ENCODE data around the gene AIMP1.
A peak's percentile ranks its signal among the peaks of the same experiment; 100 is the strongest.

The AIMP1 gene

DNA sequence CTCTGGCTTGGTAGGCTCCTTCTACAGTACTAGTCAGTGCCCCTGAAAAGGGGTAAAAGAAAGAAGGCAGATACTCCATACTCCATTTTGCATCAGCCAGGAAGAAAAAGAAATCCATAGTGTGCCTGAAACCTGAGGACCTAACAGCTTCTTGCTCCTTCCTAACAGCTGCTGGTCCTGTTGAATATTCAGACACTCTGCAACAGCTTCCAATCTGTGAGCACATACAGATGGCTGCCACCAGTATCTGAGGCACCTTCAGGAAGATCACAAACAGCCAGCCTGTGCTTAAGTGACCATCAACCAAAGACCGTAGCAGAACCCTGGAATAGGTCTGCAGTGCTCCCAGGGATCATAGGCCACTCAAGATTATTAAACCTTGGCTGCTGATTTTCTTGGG lies 47.9 kb downstream of the AIMP1 start (continued):
- TF ChIP-seq KLF17 (tag by site-specific recombination; IDR thresholded peaks at IDR 0.05) (no peak), ZBTB10 (tag by site-specific recombination; IDR thresholded peaks at IDR 0.05) (no peak), ZNF2 (tag by site-specific recombination; IDR thresholded peaks at IDR 0.05) (no peak), ZNF138 (tag by site-specific recombination; IDR thresholded peaks at IDR 0.05; ENCODE audit: borderline replicate concordance) (no peak)
- TF ChIP-seq, protein P1, sequence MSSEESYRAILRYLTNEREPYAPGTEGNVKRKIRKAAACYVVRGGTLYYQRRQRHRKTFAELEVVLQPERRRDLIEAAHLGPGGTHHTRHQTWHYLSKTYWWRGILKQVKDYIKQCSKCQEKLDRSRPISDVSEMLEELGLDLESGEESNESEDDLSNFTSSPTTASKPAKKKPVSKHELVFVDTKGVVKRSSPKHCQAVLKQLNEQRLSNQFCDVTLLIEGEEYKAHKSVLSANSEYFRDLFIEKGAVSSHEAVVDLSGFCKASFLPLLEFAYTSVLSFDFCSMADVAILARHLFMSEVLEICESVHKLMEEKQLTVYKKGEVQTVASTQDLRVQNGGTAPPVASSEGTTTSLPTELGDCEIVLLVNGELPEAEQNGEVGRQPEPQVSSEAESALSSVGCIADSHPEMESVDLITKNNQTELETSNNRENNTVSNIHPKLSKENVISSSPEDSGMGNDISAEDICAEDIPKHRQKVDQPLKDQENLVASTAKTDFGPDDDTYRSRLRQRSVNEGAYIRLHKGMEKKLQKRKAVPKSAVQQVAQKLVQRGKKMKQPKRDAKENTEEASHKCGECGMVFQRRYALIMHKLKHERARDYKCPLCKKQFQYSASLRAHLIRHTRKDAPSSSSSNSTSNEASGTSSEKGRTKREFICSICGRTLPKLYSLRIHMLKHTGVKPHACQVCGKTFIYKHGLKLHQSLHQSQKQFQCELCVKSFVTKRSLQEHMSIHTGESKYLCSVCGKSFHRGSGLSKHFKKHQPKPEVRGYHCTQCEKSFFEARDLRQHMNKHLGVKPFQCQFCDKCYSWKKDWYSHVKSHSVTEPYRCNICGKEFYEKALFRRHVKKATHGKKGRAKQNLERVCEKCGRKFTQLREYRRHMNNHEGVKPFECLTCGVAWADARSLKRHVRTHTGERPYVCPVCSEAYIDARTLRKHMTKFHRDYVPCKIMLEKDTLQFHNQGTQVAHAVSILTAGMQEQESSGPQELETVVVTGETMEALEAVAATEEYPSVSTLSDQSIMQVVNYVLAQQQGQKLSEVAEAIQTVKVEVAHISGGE (tag by site-specific recombination; conservative IDR thresholded peaks at IDR 0.05; ENCODE audit: low read depth) = no peak
- TF ChIP-seq, protein P2, sequence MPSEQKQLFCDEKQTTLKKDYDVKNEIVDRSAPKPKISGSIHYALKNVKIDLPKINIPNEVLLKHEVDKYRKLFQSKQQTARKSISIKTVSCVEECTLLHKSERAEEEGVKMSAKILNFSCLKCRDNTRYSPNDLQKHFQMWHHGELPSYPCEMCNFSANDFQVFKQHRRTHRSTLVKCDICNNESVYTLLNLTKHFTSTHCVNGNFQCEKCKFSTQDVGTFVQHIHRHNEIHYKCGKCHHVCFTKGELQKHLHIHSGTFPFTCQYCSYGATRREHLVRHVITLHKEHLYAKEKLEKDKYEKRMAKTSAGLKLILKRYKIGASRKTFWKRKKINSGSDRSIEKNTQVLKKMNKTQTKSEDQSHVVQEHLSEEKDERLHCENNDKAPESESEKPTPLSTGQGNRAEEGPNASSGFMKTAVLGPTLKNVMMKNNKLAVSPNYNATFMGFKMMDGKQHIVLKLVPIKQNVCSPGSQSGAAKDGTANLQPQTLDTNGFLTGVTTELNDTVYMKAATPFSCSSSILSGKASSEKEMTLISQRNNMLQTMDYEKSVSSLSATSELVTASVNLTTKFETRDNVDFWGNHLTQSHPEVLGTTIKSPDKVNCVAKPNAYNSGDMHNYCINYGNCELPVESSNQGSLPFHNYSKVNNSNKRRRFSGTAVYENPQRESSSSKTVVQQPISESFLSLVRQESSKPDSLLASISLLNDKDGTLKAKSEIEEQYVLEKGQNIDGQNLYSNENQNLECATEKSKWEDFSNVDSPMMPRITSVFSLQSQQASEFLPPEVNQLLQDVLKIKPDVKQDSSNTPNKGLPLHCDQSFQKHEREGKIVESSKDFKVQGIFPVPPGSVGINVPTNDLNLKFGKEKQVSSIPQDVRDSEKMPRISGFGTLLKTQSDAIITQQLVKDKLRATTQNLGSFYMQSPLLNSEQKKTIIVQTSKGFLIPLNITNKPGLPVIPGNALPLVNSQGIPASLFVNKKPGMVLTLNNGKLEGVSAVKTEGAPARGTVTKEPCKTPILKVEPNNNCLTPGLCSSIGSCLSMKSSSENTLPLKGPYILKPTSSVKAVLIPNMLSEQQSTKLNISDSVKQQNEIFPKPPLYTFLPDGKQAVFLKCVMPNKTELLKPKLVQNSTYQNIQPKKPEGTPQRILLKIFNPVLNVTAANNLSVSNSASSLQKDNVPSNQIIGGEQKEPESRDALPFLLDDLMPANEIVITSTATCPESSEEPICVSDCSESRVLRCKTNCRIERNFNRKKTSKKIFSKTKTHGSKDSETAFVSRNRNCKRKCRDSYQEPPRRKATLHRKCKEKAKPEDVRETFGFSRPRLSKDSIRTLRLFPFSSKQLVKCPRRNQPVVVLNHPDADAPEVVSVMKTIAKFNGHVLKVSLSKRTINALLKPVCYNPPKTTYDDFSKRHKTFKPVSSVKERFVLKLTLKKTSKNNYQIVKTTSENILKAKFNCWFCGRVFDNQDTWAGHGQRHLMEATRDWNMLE (tag by site-specific recombination; conservative IDR thresholded peaks at IDR 0.05; ENCODE audit: low read depth) = no peak
- TF ChIP-seq, protein P3, sequence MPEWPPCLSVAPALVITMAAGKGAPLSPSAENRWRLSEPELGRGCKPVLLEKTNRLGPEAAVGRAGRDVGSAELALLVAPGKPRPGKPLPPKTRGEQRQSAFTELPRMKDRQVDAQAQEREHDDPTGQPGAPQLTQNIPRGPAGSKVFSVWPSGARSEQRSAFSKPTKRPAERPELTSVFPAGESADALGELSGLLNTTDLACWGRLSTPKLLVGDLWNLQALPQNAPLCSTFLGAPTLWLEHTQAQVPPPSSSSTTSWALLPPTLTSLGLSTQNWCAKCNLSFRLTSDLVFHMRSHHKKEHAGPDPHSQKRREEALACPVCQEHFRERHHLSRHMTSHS (tag by site-specific recombination; IDR thresholded peaks at IDR 0.05) = no peak

GRCh38 chr4:106365613-106366012 lies 49.3 kb downstream of the AIMP1 start:
- Histone ChIP-seq H3K4me1 (ENCODE audit: control insufficient read depth, insufficient read depth, low read length) (no peaks in the 10 kb centered on the region), H3K9me3 (ENCODE audit: control insufficient read depth, insufficient read depth, low read depth, low read length) (no peaks in the 10 kb centered on the region), H3K4me3 (ENCODE audit: low read depth, low read length) (no peak overlapping the region), H3K27ac (ENCODE audit: extremely low read depth, low read depth, low read length) (no peak overlapping the region), H3K36me3 (ENCODE audit: control insufficient read depth in 2 of 2, insufficient read depth in 1 of 2, low read length in 2 of 2) (no peaks in the 10 kb centered on the region)
- ChIA-PET POLR2A (no interaction called here), CTCF (no interaction called here)
- TF ChIP-seq SCRT2 (tag by site-specific recombination; IDR thresholded peaks at IDR 0.05) (0 out of 2 replicates have a peak, but pooled peaks have one; percentile 12), ZNF548 (tag by site-specific recombination; IDR thresholded peaks at IDR 0.05) (no peak)

GRCh38 chr4:106366026-106366425 lies 49.7 kb downstream of the AIMP1 start:
- H3K9me3 ChIP-seq (ENCODE audit: control insufficient read depth, insufficient read depth, low read depth, low read length) = no peaks in the 10 kb centered on the region
- H3K4me3 ChIP-seq (ENCODE audit: low read depth, low read length) = no peak overlapping the region
- no peaks in the 10 kb centered on the region for H3K4me1 ChIP-seq (ENCODE audit: control insufficient read depth, insufficient read depth, low read length)
- ChIA-PET POLR2A (no interaction called here), CTCF (no interaction called here)
- no peak overlapping the region for H3K27ac ChIP-seq (ENCODE audit: extremely low read depth, low read depth, low read length)
- H3K36me3 ChIP-seq (ENCODE audit: control insufficient read depth in 2 of 2, insufficient read depth in 1 of 2, low read length in 2 of 2) = no peaks in the 10 kb centered on the region
- TF ChIP-seq TSHZ1 (tag by site-specific recombination; IDR thresholded peaks at IDR 0.05; ENCODE audit: borderline replicate concordance) (no peak), ZNF707 (tag by site-specific recombination; IDR thresholded peaks at IDR 0.05) (no peak), ZNF16 (tag by site-specific recombination; IDR thresholded peaks at IDR 0.05; ENCODE audit: low read depth) (no peak), KLF8 (tag by site-specific recombination; IDR thresholded peaks at IDR 0.05) (no peak), ZNF623 (tag by site-specific recombination; IDR thresholded peaks at IDR 0.05) (no peak), MZF1 (tag by site-specific recombination; IDR thresholded peaks at IDR 0.05; ENCODE audit: borderline replicate concordance) (no peak)
